Activated T-helper 1 cell treated with anti-CD3 and anti-CD28 coated beads, Interleukin-12 subunit alpha, Interleukin-12 subunit beta, Interleukin-2, Interleukin-4 antibody, amounts not matched to agents 30 ng/mL and 10 ng/mL and 1 ng/mL, durations not matched to agents 14 hours and 24 hours and 36 hours (primary cell): ENCODE data around the gene SKP1. TPM values are rescaled to one million over a fixed set of nuclear protein-coding genes. Genes with fewer than 3 reads are reported as not detected.
"Not testable (repeated sequence)": the region's sequence is repeated elsewhere in the genome, so short reads cannot be mapped to it uniquely, and the experiment has no call there.

Experiments used
- DNase-seq: peaks from one replicate; pipeline ENCODE4 v3.0.0; 2021; ENCODE audit warnings: low spot score
- H3K27ac Mint-ChIP-seq: one replicate; pipeline ENCODE4 v1.8.0; 2021; ENCODE audit warnings: mild to moderate bottlenecking, mixed read lengths
- H3K27me3 Mint-ChIP-seq: one replicate; pipeline ENCODE4 v1.8.0; 2022; ENCODE audit warnings: mild to moderate bottlenecking, moderate library complexity, mixed read lengths; ENCODE audit not compliant: insufficient read depth
- H3K36me3 Mint-ChIP-seq: one replicate; pipeline ENCODE4 v1.8.0; 2021; ENCODE audit warnings: low read depth, mixed read lengths
- H3K4me1 Mint-ChIP-seq: one replicate; pipeline ENCODE4 v1.8.0; 2021; ENCODE audit warnings: low read depth, mixed read lengths
- H3K4me3 Mint-ChIP-seq: one replicate; pipeline ENCODE4 v1.8.0; 2021; ENCODE audit warnings: mild to moderate bottlenecking, moderate library complexity, mixed read lengths
- H3K9me3 Mint-ChIP-seq: one replicate; pipeline ENCODE4 v1.8.0; 2021; ENCODE audit warnings: mixed read lengths
- intact Hi-C: fragments of 100-400 bp; cut with micrococcal nuclease; formaldehyde crosslinking; loops from one replicate; pipeline ENCODE4 v1.15.1; 2024
- total RNA-seq: library from RNA; stranded (reverse); gene quantifications from 2 replicates; pipeline ENCODE4 v1.2.3, GENCODE V29; 2022

SKP1 gene
- 259 and 265 TPM in 2 replicates for total RNA-seq

- intact Hi-C loops = loop anchor here (1.0 to 5.0 kb wide), 11 partner anchors 50 to 728 kb away; partner anchors contain the start of genes C5orf24, CAMLG, CDKN2AIPNL and DDX46
Observed at GRCh38 chr5:134176511-134177368, at the start of gene SKP1. TSS of gene SKP1 (minus strand) at chr5:134176950. CDS start at chr5:134174022, 2,928 bp downstream.

GRCh38 chr5:134225780-134226440 is 49.2 kb upstream of the SKP1 start, which contains the start of gene PPP2CA:
TSS of gene PPP2CA (minus strand) at chr5:134226073. CDS start at chr5:134225861, 212 bp downstream.
- peaks cover 27% of the 10 kb centered on the region for H3K36me3 Mint-ChIP-seq
- H3K4me3 Mint-ChIP-seq = peak within 1 kb of the TSS; percentile 94
- DNase-seq = peak; percentile 99
- H3K27me3 Mint-ChIP-seq = no peaks in the 10 kb centered on the region
- H3K4me1 Mint-ChIP-seq = peaks cover 45% of the 10 kb centered on the region
- intact Hi-C loops = loop anchor here (1.0 to 10.0 kb wide), 19 partner anchors 41 to 1734 kb away; partner anchors contain the start of genes AFF4, C5orf15, CAMLG and DDX46
- no peaks in the 10 kb centered on the region for H3K9me3 Mint-ChIP-seq
- peak within 1 kb of the TSS; percentile 97 for H3K27ac Mint-ChIP-seq

More at GRCh38 chr5:134176511-134177368, at the start of gene SKP1:
- DNase-seq = peak; percentile 85
- Mint-ChIP-seq H3K36me3 (peaks cover 18% of the 10 kb centered on the region), H3K27ac (peak within 1 kb of the TSS; percentile 97), H3K27me3 (peaks cover 6% of the 10 kb centered on the region), H3K4me1 (peaks cover 28% of the 10 kb centered on the region), H3K9me3 (no peaks in the 10 kb centered on the region), H3K4me3 (peak within 1 kb of the TSS; percentile 96)

DNA sequence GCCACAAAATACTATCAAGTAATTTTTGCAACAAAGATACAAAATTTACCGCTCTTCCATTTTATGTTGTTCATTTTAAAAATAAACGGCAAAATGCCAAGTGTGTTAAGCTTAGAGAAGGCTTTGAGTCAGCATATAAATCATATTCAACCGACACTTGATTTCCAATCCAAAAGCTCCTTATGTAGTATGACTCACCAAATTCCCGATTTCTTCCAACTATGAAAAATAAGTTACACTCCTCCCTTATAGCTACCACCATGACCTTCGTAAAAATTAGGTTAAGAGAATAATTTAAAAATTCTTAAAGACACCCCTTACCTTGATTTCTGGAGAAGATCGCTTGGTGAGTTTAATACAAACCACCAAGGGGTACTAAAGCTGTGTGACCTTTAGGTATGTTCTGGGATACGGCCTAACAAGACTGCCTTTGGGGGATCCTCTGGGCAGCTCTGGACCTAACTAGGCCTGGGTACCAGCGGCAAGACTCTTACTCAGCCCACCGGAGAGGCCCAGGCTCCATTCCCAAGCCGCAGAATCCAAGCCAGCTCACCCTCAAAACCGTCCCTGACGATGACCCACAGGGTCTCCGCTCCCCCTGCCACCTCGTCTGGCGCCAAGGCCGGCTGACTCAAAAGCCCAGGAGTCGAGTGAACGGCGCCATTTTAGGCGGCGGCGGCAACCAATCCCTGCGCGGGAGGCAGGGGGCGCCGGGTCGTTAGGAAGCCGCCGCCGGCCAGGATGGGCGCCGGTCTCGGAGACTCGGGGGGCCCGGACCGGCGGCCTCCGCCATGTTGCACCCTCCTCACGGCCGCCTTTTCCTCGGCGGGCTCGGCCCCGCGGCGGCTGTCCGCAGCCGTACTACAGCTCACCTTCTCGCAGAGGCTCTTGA is 48.4 kb upstream of the SKP1 start:
- intact Hi-C loops = loop anchor here (1.0 to 10.0 kb wide), 7 partner anchors 123 to 1733 kb away; partner anchors contain the start of genes AFF4, CDKN2AIPNL, HSPA4 and IRF1
- no peaks in the 10 kb centered on the region for H3K27me3 Mint-ChIP-seq
- H3K27ac Mint-ChIP-seq = peak overlapping the region; percentile 97

DNA sequence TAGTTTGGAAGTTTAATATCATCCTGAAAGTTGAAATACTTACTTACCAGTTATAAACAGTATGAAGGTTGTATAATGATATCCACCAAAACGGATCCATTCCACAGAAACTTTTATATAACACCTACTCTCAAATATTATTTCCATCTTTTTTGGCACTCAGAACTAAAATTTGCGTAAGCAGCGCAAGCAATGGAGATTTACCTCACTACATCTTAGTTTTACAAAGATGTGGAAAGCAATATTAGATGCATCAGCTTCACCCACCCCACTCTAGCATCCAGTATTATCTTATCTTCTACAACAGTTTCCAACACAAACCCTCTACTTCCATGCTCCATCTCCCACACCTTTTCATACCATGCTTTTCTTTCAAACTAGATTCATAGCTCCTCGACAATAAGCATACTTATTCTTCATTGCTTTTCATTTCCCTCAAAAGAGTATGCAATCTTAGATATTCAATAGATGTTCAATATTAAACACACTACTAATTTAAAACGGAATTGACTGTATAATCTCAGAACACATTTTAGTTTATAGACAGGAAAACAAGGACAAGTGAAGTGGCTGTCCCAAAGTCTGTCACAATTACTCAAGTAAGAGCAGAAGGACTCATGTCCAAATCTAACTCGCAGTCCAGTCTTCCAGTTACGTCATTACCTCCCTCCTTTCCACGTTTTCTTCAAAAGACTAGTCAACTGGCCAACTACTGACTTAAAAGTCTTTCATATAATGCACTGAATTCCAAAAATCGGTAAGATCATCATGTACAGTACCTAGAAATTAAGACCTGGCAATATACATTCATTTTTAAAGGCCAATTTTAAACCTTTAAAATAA is 46.9 kb upstream of the SKP1 start:
- H3K4me3 Mint-ChIP-seq = peak overlapping the region; percentile 94
- peak overlapping the region; percentile 11 for H3K27ac Mint-ChIP-seq
- H3K36me3 Mint-ChIP-seq = peaks cover 36% of the 10 kb centered on the region
- no peak for DNase-seq
- H3K27me3 Mint-ChIP-seq = no peaks in the 10 kb centered on the region
- intact Hi-C loops = loop anchor here (1.0 to 10.0 kb wide), 3 partner anchors 188 to 681 kb away; partner anchors contain the start of genes CDKN2AIPNL, PCBD2 and TXNDC15
- peaks cover 65% of the 10 kb centered on the region for H3K4me1 Mint-ChIP-seq
- H3K9me3 Mint-ChIP-seq = no peaks in the 10 kb centered on the region

More for the DNA sequence above, 48.4 kb upstream of the SKP1 start:
- Mint-ChIP-seq H3K36me3 (peaks cover 33% of the 10 kb centered on the region), H3K9me3 (no peaks in the 10 kb centered on the region), H3K4me3 (peak overlapping the region; percentile 94), H3K4me1 (peaks cover 53% of the 10 kb centered on the region)
- peak; percentile 64 for DNase-seq

DNA sequence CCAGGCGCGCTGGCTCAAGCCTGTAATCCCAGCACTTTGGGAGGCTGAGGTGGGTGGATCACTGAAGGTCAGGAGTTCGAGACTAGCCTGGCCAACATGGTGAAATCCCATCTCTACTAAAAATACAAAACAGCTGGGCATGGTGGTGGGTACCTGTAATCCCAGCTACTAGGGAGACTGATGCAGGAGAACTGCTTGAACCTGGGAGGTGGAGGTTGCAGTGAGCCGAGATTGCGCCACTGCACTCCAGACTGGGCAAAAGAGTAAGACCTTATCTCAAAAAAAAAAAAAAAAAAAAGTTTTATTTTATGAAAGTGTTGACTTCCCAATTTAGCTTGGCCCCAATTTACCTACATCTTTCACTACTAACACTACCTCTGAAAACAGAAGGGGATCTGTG is 44.9 kb upstream of the SKP1 start:
- not testable (repeated sequence) for H3K27me3 Mint-ChIP-seq, DNase-seq, H3K9me3 Mint-ChIP-seq, H3K4me3 Mint-ChIP-seq
- Mint-ChIP-seq H3K36me3 (peaks cover 38% of the 10 kb centered on the region), H3K4me1 (peaks cover 66% of the 10 kb centered on the region), H3K27ac (peak overlapping the region; percentile 40)
- intact Hi-C loops = loop anchor here (10.0 kb wide), 2 partner anchors 653 to 683 kb away; partner anchors contain the start of genes PCBD2 and TXNDC15

DNA sequence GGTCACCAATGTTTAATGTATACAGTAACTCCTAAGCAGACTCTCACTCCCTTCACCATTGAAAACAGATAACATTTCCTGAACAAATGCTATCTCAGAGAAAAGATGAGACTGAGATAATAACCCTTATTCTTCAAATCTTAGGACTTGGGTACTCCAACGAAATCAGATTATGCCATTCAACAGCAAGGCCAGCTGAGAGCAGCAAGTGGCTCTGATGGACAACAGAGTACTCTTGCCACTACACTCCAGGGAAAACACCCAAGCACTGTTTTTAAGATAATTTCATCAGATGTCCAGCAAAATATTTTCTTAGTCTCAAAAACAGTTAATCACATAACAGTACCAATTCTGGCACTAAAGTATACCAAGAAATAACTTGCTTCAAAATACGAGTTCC is 39.0 kb upstream of the SKP1 start:
- no peaks in the 10 kb centered on the region for H3K27me3 Mint-ChIP-seq
- peaks cover 15% of the 10 kb centered on the region for H3K36me3 Mint-ChIP-seq
- intact Hi-C loops = no loop called here
- H3K27ac Mint-ChIP-seq = no peak overlapping the region
- DNase-seq = no peak
- no peak overlapping the region for H3K4me3 Mint-ChIP-seq
- H3K4me1 Mint-ChIP-seq = peaks cover 52% of the 10 kb centered on the region
- no peaks in the 10 kb centered on the region for H3K9me3 Mint-ChIP-seq

- H3K9me3 Mint-ChIP-seq, H3K4me3 Mint-ChIP-seq, intact Hi-C loops, H3K27me3 Mint-ChIP-seq, DNase-seq, H3K27ac Mint-ChIP-seq, H3K36me3 Mint-ChIP-seq: not testable (repeated sequence)
- peaks cover 39% of the 10 kb centered on the region for H3K4me1 Mint-ChIP-seq
Observed at GRCh38 chr5:134211263-134212031, 34.7 kb upstream of the SKP1 start.

DNA sequence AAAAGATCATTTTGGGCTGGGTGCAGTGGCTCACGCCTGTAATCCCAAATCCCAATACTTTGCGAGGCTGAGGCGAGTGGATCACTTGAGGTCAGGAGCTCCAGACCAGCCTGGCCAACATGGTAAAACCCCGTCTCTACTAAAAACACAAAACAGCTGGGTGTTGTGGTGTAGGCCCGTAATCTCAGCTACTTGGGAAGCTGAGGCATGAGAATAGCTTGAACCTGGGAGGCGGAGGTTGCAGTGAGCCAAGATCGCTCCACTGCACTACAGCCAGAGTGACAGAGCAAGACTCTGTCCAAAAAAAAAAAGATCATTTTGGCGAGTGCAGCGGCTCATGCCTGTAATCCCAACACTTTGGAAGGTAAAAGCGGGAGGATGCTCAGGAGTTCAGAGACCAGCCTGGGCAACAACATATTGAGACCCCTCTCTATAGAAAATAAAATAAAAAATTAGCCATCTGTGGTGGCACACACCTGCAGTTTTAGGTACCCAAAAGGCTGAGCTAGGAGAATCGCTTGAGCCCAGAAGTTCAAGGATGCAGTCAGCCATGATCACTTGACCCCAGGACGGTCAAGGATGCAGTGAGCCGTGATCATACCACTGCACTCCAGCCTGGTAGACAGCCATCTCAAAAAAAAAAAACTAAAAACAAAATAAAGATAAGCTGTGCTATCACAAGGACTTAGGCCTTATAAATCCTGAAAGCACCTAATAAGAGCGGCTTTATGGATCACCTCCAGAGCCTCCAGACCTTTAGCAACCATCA is 32.9 kb upstream of the SKP1 start:
- peaks cover 9% of the 10 kb centered on the region for H3K36me3 Mint-ChIP-seq

DNA sequence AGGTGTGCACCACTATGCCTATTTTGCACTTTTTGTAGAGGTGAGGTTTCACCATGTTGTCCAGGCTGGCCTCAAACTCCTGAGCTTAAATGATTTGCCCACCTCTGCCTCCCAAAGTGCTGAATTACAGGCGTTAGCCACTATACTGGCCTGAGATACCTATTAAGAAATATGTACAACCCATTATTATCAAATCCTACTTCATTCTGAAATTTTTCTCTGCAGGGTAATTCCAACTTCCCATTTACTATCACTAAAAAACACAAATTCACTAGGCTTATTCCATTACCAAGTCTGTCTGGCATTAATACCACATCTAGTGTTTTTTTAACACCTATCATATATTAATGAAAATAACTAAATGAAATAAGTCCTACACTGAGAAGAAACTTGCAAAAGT is 30.9 kb upstream of the SKP1 start:
- intact Hi-C loops = no loop called here
- Mint-ChIP-seq H3K4me1 (peaks cover 30% of the 10 kb centered on the region), H3K27ac (no peak overlapping the region), H3K9me3 (no peaks in the 10 kb centered on the region), H3K27me3 (no peaks in the 10 kb centered on the region), H3K36me3 (peaks cover 17% of the 10 kb centered on the region), H3K4me3 (no peak overlapping the region)
- no peak for DNase-seq

More for the DNA sequence above, 32.9 kb upstream of the SKP1 start:
- DNase-seq = no peak
- no peak overlapping the region for H3K4me3 Mint-ChIP-seq
- H3K4me1 Mint-ChIP-seq = peaks cover 39% of the 10 kb centered on the region
- no peak overlapping the region for H3K27ac Mint-ChIP-seq
- no peaks in the 10 kb centered on the region for H3K27me3 Mint-ChIP-seq
- intact Hi-C loops = no loop called here
- H3K9me3 Mint-ChIP-seq = no peaks in the 10 kb centered on the region

GRCh38 chr5:134206627-134207160 is 29.9 kb upstream of the SKP1 start:
- Mint-ChIP-seq H3K27ac (no peak overlapping the region), H3K4me1 (peaks cover 24% of the 10 kb centered on the region), H3K4me3 (no peak overlapping the region), H3K36me3 (peaks cover 22% of the 10 kb centered on the region), H3K9me3 (no peaks in the 10 kb centered on the region), H3K27me3 (no peaks in the 10 kb centered on the region)
- DNase-seq = no peak
- intact Hi-C loops = no loop called here
